Activated naive CD4-positive, alpha-beta T cell treated with anti-CD3 and anti-CD28 coated beads for 36 hours (primary cell): Measurements from ENCODE around the gene PLEKHG4B. TPM values are rescaled to one million over a fixed set of nuclear protein-coding genes. Genes with fewer than 3 reads are reported as not detected.
"Not testable (repeated sequence)": the region's sequence is repeated elsewhere in the genome, so short reads cannot be mapped to it uniquely, and the experiment has no call there.

Source experiments
- CTCF ChIA-PET: fragments of 350-600 bp; sonication (Branson Sonifier 250); formaldehyde crosslinking; loops from one replicate; lab custom pipeline; 2021; ENCODE audit warnings: antibody characterized with exemption; lab: Charles Lee
- DNase-seq: peaks from one replicate; pipeline ENCODE4 v3.0.0-alpha.2; 2020
- H3K27ac Mint-ChIP-seq: one replicate; pipeline ENCODE4 v1.8.0; 2021; ENCODE audit warnings: mild to moderate bottlenecking, mixed read lengths
- H3K27me3 Mint-ChIP-seq: one replicate; pipeline ENCODE4 v1.8.0; 2021; ENCODE audit warnings: low read depth, mixed read lengths
- H3K36me3 Mint-ChIP-seq: one replicate; pipeline ENCODE4 v1.8.0; 2021; ENCODE audit warnings: low read depth, mixed read lengths
- H3K4me1 Mint-ChIP-seq: one replicate; pipeline ENCODE4 v1.8.0; 2021; ENCODE audit warnings: low read depth, mixed read lengths
- H3K4me3 Mint-ChIP-seq: one replicate; pipeline ENCODE4 v1.8.0; 2021; ENCODE audit warnings: mild to moderate bottlenecking, moderate library complexity, mixed read lengths
- H3K9me3 Mint-ChIP-seq: one replicate; pipeline ENCODE4 v1.8.0; 2021; ENCODE audit warnings: mixed read lengths
- intact Hi-C: fragments of 100-400 bp; cut with micrococcal nuclease; formaldehyde crosslinking; loops from one replicate; pipeline ENCODE4 v1.15.1; 2023
- total RNA-seq, 2 experiments: library from RNA; stranded (reverse); gene quantifications; one replicate each; pipeline ENCODE4 v1.2.3, GENCODE V29; 2021

PLEKHG4B gene
- total RNA-seq, 2 experiments from 2014 or later: not detected

- no peaks in the 10 kb centered on the region for H3K9me3 Mint-ChIP-seq
- peaks cover 54% of the 10 kb centered on the region for H3K27me3 Mint-ChIP-seq
- H3K4me3 Mint-ChIP-seq: no peak overlapping the region
- H3K36me3 Mint-ChIP-seq: no peaks in the 10 kb centered on the region
- CTCF ChIA-PET: no interaction called here
- H3K4me1 Mint-ChIP-seq: peaks cover 6% of the 10 kb centered on the region
- H3K27ac Mint-ChIP-seq: no peak overlapping the region
- intact Hi-C loops: no loop called here
- no peak for DNase-seq
Observed at GRCh38 chr5:93221-93980, 1.4 kb downstream of the PLEKHG4B start.

GRCh38 chr5:94113-94892 is 2.3 kb downstream of the PLEKHG4B start:
- H3K9me3 Mint-ChIP-seq: no peaks in the 10 kb centered on the region
- H3K4me3 Mint-ChIP-seq: no peak overlapping the region
- H3K27me3 Mint-ChIP-seq: peaks cover 54% of the 10 kb centered on the region
- intact Hi-C loops: no loop called here
- no peak for DNase-seq
- CTCF ChIA-PET: interaction anchor here (0.6 kb wide), 1 partner anchor 541 kb away, joined by 3 read pairs; no protein-coding TSS in a partner anchor
- no peaks in the 10 kb centered on the region for H3K36me3 Mint-ChIP-seq
- no peak overlapping the region for H3K27ac Mint-ChIP-seq
- peaks cover 6% of the 10 kb centered on the region for H3K4me1 Mint-ChIP-seq

GRCh38 chr5:95241-95980 is 3.4 kb downstream of the PLEKHG4B start:
- peaks cover 6% of the 10 kb centered on the region for H3K4me1 Mint-ChIP-seq

GRCh38 chr5:96976-97660 is 5.2 kb downstream of the PLEKHG4B start:
- no peaks in the 10 kb centered on the region for H3K36me3 Mint-ChIP-seq
- intact Hi-C loops: no loop called here
- no peak for DNase-seq
- H3K4me3 Mint-ChIP-seq: no peak overlapping the region
- H3K27ac Mint-ChIP-seq: no peak overlapping the region
- no peaks in the 10 kb centered on the region for H3K4me1 Mint-ChIP-seq
- CTCF ChIA-PET: no interaction called here
- H3K27me3 Mint-ChIP-seq: peaks cover 44% of the 10 kb centered on the region
- no peaks in the 10 kb centered on the region for H3K9me3 Mint-ChIP-seq

More at GRCh38 chr5:95241-95980, 3.4 kb downstream of the PLEKHG4B start:
- Mint-ChIP-seq H3K4me3 (no peak overlapping the region), H3K36me3 (no peaks in the 10 kb centered on the region), H3K27me3 (peaks cover 55% of the 10 kb centered on the region), H3K9me3 (no peaks in the 10 kb centered on the region), H3K27ac (no peak overlapping the region)
- DNase-seq: no peak
- intact Hi-C loops: no loop called here
- CTCF ChIA-PET: interaction anchor here (0.6 kb wide), 1 partner anchor 539 kb away, joined by 3 read pairs; no protein-coding TSS in a partner anchor

- Mint-ChIP-seq H3K9me3 (no peaks in the 10 kb centered on the region), H3K4me1 (no peaks in the 10 kb centered on the region), H3K27ac (no peak overlapping the region), H3K36me3 (no peaks in the 10 kb centered on the region), H3K4me3 (no peak overlapping the region), H3K27me3 (peaks cover 36% of the 10 kb centered on the region)
- CTCF ChIA-PET: no interaction called here
- intact Hi-C loops: no loop called here
- no peak for DNase-seq
Observed at GRCh38 chr5:99815-100214, 7.8 kb downstream of the PLEKHG4B start.

GRCh38 chr5:102411-103043 is 10.6 kb downstream of the PLEKHG4B start:
- H3K9me3 Mint-ChIP-seq: no peaks in the 10 kb centered on the region
- H3K36me3 Mint-ChIP-seq: no peaks in the 10 kb centered on the region
- no peak for DNase-seq
- H3K4me3 Mint-ChIP-seq: no peak overlapping the region
- H3K27me3 Mint-ChIP-seq: peaks cover 25% of the 10 kb centered on the region
- intact Hi-C loops: no loop called here
- CTCF ChIA-PET: no interaction called here
- no peak overlapping the region for H3K27ac Mint-ChIP-seq
- H3K4me1 Mint-ChIP-seq: no peaks in the 10 kb centered on the region

- DNase-seq, H3K27ac Mint-ChIP-seq, H3K36me3 Mint-ChIP-seq, intact Hi-C loops, H3K4me3 Mint-ChIP-seq, H3K9me3 Mint-ChIP-seq, H3K4me1 Mint-ChIP-seq: not testable (repeated sequence)
- CTCF ChIA-PET: interaction anchor here (0.7 kb wide), 1 partner anchor 43 kb away, joined by 6 read pairs; no protein-coding TSS in a partner anchor
- peaks cover 23% of the 10 kb centered on the region for H3K27me3 Mint-ChIP-seq
Observed at GRCh38 chr5:104106-104505, 12.1 kb downstream of the PLEKHG4B start.

GRCh38 chr5:104778-105296 is 12.9 kb downstream of the PLEKHG4B start:
- Mint-ChIP-seq H3K27ac (no peak overlapping the region), H3K27me3 (peaks cover 15% of the 10 kb centered on the region)
- intact Hi-C loops: no loop called here

GRCh38 chr5:105504-106070 is 13.6 kb downstream of the PLEKHG4B start:
- Mint-ChIP-seq H3K9me3 (no peaks in the 10 kb centered on the region), H3K27ac (no peak overlapping the region), H3K4me1 (no peaks in the 10 kb centered on the region), H3K27me3 (peaks cover 14% of the 10 kb centered on the region), H3K4me3 (no peak overlapping the region), H3K36me3 (no peaks in the 10 kb centered on the region)
- intact Hi-C loops: no loop called here
- CTCF ChIA-PET: no interaction called here
- DNase-seq: no peak

More at GRCh38 chr5:104778-105296, 12.9 kb downstream of the PLEKHG4B start:
- no peak for DNase-seq
- Mint-ChIP-seq H3K36me3 (no peaks in the 10 kb centered on the region), H3K4me3 (no peak overlapping the region), H3K9me3 (no peaks in the 10 kb centered on the region), H3K4me1 (no peaks in the 10 kb centered on the region)
- CTCF ChIA-PET: no interaction called here

GRCh38 chr5:106587-106986 is 14.6 kb downstream of the PLEKHG4B start:
- Mint-ChIP-seq H3K27me3 (peaks cover 14% of the 10 kb centered on the region), H3K36me3 (no peaks in the 10 kb centered on the region), H3K4me1 (no peaks in the 10 kb centered on the region), H3K27ac (no peak overlapping the region), H3K4me3 (no peak overlapping the region), H3K9me3 (no peaks in the 10 kb centered on the region)
- no peak for DNase-seq
- intact Hi-C loops: no loop called here
- CTCF ChIA-PET: no interaction called here

- Mint-ChIP-seq H3K27me3 (peaks cover 13% of the 10 kb centered on the region), H3K4me3 (no peak overlapping the region), H3K27ac (no peak overlapping the region), H3K9me3 (no peaks in the 10 kb centered on the region), H3K36me3 (no peaks in the 10 kb centered on the region), H3K4me1 (no peaks in the 10 kb centered on the region)
- DNase-seq: no peak
- CTCF ChIA-PET: no interaction called here
- intact Hi-C loops: no loop called here
Observed at GRCh38 chr5:107526-107925, 15.6 kb downstream of the PLEKHG4B start.
